Measurements from ENCODE around the gene CAPN14. TPM values are rescaled to one million over a fixed set of nuclear protein-coding genes. Genes with fewer than 3 reads are reported as not detected.

CAPN14 gene
- total and polyA plus RNA-seq, 2 experiments from 2014 or later: 0.06 to 0.33 TPM

DNA sequence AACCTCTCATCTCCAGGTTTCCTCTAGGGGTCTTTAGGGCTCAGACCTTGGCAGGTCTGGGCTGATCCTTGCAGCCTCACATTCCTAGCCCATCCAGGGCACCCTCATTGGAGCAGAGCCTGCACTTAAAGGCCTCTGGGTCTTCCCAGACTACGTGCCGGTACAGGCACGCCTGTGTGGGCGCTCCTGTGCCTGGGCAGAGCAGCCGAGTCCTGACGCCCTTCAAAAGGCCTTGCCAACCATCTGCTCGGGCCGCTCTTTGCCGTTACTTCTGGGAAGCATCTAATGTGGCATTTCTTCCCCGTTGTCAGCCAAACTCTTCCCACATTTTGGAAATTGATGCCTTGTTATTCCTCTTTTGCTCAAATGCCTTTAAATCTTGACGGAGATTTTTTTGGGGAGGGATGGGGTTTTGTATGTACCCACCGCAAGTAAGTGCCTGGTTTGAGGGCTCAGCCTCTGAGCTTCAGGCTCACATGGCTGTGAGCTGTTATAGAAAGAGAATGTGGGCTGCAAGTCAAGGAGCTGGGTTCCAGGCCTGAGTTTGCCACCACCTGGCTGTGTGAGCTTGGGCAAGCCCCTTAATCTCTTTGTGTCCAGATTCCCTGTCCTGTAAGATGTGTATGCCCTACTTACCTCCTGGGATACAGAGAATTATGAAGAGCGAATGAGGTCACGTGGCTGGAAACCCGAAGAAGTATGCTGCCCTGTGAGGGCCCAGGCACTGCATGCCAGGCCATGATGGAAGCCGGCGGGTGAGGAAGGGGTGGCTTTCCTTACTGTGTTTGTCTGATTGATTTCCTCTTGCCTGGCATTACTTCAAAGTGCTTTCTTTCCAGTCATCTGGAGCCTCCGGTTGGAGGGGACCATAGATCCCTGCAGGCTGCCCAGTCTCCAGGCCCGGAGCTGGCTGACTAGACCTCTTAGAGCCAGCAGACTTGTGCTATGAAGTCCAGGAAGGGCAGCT, 37.2 kb upstream of the CAPN14 start:
- peaks cover 20% of the 10 kb centered on the region for H3K4me1 ChIP-seq (ENCODE audit: insufficient read depth)
- H3K9me2 ChIP-seq (replicated peaks; ENCODE audit: insufficient read depth): no peaks in the 10 kb centered on the region
- no peaks in the 10 kb centered on the region for H3K9me3 ChIP-seq (ENCODE audit: low read depth)
- no peak overlapping the region for H3K4me3 ChIP-seq
- DNase-seq (ENCODE audit: low spot score): no peak
- no peak overlapping the region for H2AFZ ChIP-seq
- no peaks in the 10 kb centered on the region for H3K36me3 ChIP-seq (replicated peaks; ENCODE audit: insufficient read depth, low read depth)
- H3K4me2 ChIP-seq: no peak overlapping the region
- peak overlapping the region; percentile 88 for H3K27ac ChIP-seq
- no peak for TF ChIP-seq EZH2 (IDR thresholded peaks at IDR 0.05; ENCODE audit: borderline replicate concordance)
- TF ChIP-seq, protein P1, sequence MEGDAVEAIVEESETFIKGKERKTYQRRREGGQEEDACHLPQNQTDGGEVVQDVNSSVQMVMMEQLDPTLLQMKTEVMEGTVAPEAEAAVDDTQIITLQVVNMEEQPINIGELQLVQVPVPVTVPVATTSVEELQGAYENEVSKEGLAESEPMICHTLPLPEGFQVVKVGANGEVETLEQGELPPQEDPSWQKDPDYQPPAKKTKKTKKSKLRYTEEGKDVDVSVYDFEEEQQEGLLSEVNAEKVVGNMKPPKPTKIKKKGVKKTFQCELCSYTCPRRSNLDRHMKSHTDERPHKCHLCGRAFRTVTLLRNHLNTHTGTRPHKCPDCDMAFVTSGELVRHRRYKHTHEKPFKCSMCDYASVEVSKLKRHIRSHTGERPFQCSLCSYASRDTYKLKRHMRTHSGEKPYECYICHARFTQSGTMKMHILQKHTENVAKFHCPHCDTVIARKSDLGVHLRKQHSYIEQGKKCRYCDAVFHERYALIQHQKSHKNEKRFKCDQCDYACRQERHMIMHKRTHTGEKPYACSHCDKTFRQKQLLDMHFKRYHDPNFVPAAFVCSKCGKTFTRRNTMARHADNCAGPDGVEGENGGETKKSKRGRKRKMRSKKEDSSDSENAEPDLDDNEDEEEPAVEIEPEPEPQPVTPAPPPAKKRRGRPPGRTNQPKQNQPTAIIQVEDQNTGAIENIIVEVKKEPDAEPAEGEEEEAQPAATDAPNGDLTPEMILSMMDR (IDR thresholded peaks at IDR 0.05; ENCODE audit: poor library complexity): no peak
- TF ChIP-seq EZH2phosphoT487 (IDR thresholded peaks at IDR 0.05; ENCODE audit: low read depth, severe bottlenecking, unreplicated experiment): no peak
- no peaks in the 10 kb centered on the region for H3K79me2 ChIP-seq
- H4K20me1 ChIP-seq (ENCODE audit: insufficient read depth, poor library complexity, severe bottlenecking): no peaks in the 10 kb centered on the region
- H3K27me3 ChIP-seq: no peaks in the 10 kb centered on the region
- 96% methylated on average over 19 of the region's 19 CpGs for WGBS (ENCODE audit: low lambda C conversion rate, missing lambda C conversion rate)

DNA sequence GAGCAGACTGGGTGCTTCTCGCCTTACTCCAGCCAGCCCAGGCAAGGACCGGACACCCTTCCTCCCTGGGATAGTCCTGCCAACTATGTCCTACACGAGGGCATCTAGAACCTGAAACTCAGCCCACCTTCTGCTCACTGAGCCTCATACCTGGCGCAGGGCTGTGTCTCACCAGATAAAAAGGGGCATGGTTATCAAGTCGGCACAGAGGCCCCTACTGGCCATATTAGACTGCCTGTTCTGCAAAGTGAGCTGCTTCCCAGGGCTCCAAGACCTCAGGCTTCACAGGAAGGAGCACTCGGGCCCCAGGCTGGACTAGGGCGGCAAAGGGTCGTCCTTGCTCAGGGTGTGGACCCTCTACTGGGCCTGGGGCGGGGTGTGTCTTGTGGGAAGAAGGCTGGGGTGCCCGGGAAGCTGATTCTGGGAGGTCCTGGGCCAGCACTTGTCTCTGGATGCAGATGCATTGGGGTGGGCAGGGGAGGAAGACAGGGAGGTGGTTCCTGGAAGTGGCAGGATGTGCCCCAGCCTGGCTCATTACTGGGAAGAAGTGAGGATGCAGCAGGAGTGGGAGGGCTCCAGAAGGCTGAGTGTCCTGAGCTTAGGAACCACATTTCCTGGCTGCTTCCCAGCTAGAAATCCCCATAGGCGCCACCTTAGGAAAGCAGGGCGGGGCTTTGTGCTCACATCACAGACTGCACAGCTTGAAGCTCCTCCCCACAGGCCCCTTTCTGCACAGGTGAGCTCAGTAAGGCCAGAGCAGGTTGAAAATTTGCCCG, 36.2 kb upstream of the CAPN14 start:
- DNase-seq (ENCODE audit: low spot score): peak; percentile 72
- no peaks in the 10 kb centered on the region for H4K20me1 ChIP-seq (ENCODE audit: insufficient read depth, poor library complexity, severe bottlenecking)
- H3K27me3 ChIP-seq: no peaks in the 10 kb centered on the region
- no peaks in the 10 kb centered on the region for H3K9me2 ChIP-seq (replicated peaks; ENCODE audit: insufficient read depth)
- peaks cover 20% of the 10 kb centered on the region for H3K4me1 ChIP-seq (ENCODE audit: insufficient read depth)
- no peaks in the 10 kb centered on the region for H3K79me2 ChIP-seq
- WGBS (ENCODE audit: low lambda C conversion rate, missing lambda C conversion rate): 89% methylated on average over 13 of the region's 13 CpGs
- H3K4me3 ChIP-seq: no peak overlapping the region
- H3K36me3 ChIP-seq (replicated peaks; ENCODE audit: insufficient read depth, low read depth): no peaks in the 10 kb centered on the region
- no peak overlapping the region for H3K4me2 ChIP-seq
- TF ChIP-seq EZH2phosphoT487 (IDR thresholded peaks at IDR 0.05; ENCODE audit: low read depth, severe bottlenecking, unreplicated experiment): no peak
- TF ChIP-seq, protein P1 (IDR thresholded peaks at IDR 0.05; ENCODE audit: poor library complexity): no peak
- no peak for TF ChIP-seq EZH2 (IDR thresholded peaks at IDR 0.05; ENCODE audit: borderline replicate concordance)
- no peaks in the 10 kb centered on the region for H3K9me3 ChIP-seq (ENCODE audit: low read depth)
- H2AFZ ChIP-seq: no peak overlapping the region
- H3K27ac ChIP-seq: no peak overlapping the region

DNA sequence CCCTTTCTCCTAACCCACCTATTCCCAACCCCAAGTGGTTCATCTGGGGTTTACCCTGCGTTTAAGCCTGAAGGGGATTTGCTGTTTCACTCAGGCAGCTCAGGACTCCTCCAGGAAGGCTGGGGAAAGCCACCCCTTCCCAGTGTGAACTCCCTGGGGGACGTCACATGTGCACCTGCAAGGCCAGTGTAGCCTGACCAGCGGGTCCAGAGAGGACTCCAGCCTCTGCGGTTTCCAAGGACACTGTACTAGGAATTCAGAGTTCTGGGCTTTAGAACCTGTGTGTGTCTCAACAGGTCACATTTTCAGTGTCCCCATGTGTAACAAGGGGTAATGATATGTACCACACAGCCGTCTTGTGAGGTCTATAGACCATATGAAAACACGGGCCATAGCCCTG, 34.5 kb upstream of the CAPN14 start:
- TF ChIP-seq, protein P1 (IDR thresholded peaks at IDR 0.05; ENCODE audit: poor library complexity): no peak
- no peak for TF ChIP-seq EZH2phosphoT487 (IDR thresholded peaks at IDR 0.05; ENCODE audit: low read depth, severe bottlenecking, unreplicated experiment)
- no peak for TF ChIP-seq EZH2 (IDR thresholded peaks at IDR 0.05; ENCODE audit: borderline replicate concordance)
- H3K4me1 ChIP-seq (ENCODE audit: insufficient read depth): peaks cover 14% of the 10 kb centered on the region
- WGBS (ENCODE audit: low lambda C conversion rate, missing lambda C conversion rate): 94% methylated on average over 6 of the region's 6 CpGs

More for the DNA sequence above, 34.5 kb upstream of the CAPN14 start:
- Histone ChIP-seq H2AFZ (no peak overlapping the region), H3K79me2 (no peaks in the 10 kb centered on the region), H3K27ac (no peak overlapping the region), H3K9me2 (replicated peaks; ENCODE audit: insufficient read depth) (no peaks in the 10 kb centered on the region), H3K4me2 (no peak overlapping the region), H3K27me3 (no peaks in the 10 kb centered on the region), H4K20me1 (ENCODE audit: insufficient read depth, poor library complexity, severe bottlenecking) (no peaks in the 10 kb centered on the region), H3K4me3 (no peak overlapping the region), H3K36me3 (replicated peaks; ENCODE audit: insufficient read depth, low read depth) (no peaks in the 10 kb centered on the region), H3K9me3 (ENCODE audit: low read depth) (no peaks in the 10 kb centered on the region)
- DNase-seq (ENCODE audit: low spot score): no peak
